Pons (tissue), 1 donor: ENCODE measurements around the gene LDLRAD3.
"Not testable (repeated sequence)": the region's sequence is repeated elsewhere in the genome, so short reads cannot be mapped to it uniquely, and the experiment has no call there.

Source experiments
- DNase-seq: peaks from one replicate; pipeline ENCODE4 v3.0.0-alpha.2; 2016; ENCODE audit warnings: low spot score

The LDLRAD3 gene

GRCh38 chr11:35943713-35944502 is at the start of gene LDLRAD3:
TSS of gene LDLRAD3 (plus strand) at chr11:35944062. CDS start at chr11:35944099, 37 bp downstream.
- peak; percentile 73 for DNase-seq

- no peak for DNase-seq
Observed at GRCh38 chr11:35897019-35897418, 46.8 kb upstream of the LDLRAD3 start.

GRCh38 chr11:35902961-35903360 is 40.9 kb upstream of the LDLRAD3 start:
- no peak for DNase-seq

GRCh38 chr11:35905646-35906276 is 38.1 kb upstream of the LDLRAD3 start:
- peak; percentile 98 for DNase-seq

GRCh38 chr11:35906277-35906661 is 37.6 kb upstream of the LDLRAD3 start:
- DNase-seq: peak; percentile 15

GRCh38 chr11:35906681-35907080 is 37.2 kb upstream of the LDLRAD3 start:
- DNase-seq: no peak

GRCh38 chr11:35907648-35908431 is 36.0 kb upstream of the LDLRAD3 start:
- no peak for DNase-seq

- not testable (repeated sequence) for DNase-seq
Observed at GRCh38 chr11:35908432-35908771, 35.5 kb upstream of the LDLRAD3 start.

GRCh38 chr11:35909511-35910265 is 34.2 kb upstream of the LDLRAD3 start:
- DNase-seq: no peak

- no peak for DNase-seq
Observed at GRCh38 chr11:35911013-35911412, 32.8 kb upstream of the LDLRAD3 start.

GRCh38 chr11:35911616-35912165 is 32.2 kb upstream of the LDLRAD3 start:
- DNase-seq: no peak

- DNase-seq: not testable (repeated sequence)
Observed at GRCh38 chr11:35912436-35912835, 31.4 kb upstream of the LDLRAD3 start.

GRCh38 chr11:35912883-35913624 is 30.8 kb upstream of the LDLRAD3 start:
- DNase-seq: no peak

GRCh38 chr11:35914816-35915215 is 29.0 kb upstream of the LDLRAD3 start:
- DNase-seq: no peak

GRCh38 chr11:35916270-35916669 is 27.6 kb upstream of the LDLRAD3 start:
- DNase-seq: no peak

- DNase-seq: no peak
Observed at GRCh38 chr11:35917676-35918075, 26.2 kb upstream of the LDLRAD3 start.

- DNase-seq: peak; percentile 58
Observed at GRCh38 chr11:35918716-35919115, 25.1 kb upstream of the LDLRAD3 start.

GRCh38 chr11:35919244-35919643 is 24.6 kb upstream of the LDLRAD3 start:
- DNase-seq: peak; percentile 96

- DNase-seq: peak; percentile 90
Observed at GRCh38 chr11:35923452-35923851, 20.4 kb upstream of the LDLRAD3 start.

- no peak for DNase-seq
Observed at GRCh38 chr11:35924811-35925210, 19.1 kb upstream of the LDLRAD3 start.

GRCh38 chr11:35927104-35927503 is 16.8 kb upstream of the LDLRAD3 start:
- DNase-seq: no peak
